Upper lobe of left lung (tissue), 6 donors: Measurements from ENCODE around the gene PCNX2. TPM values are rescaled to one million over a fixed set of nuclear protein-coding genes. Genes with fewer than 3 reads are reported as not detected.
"Not testable (repeated sequence)": the region's sequence is repeated elsewhere in the genome, so short reads cannot be mapped to it uniquely, and the experiment has no call there.

ENCODE experiments used
- ATAC-seq, 2 donors: fragments of 200-7000 bp; cut with Tn5 transposase; one replicate each; pipeline ENCODE4 v1.9.1; 2022; ENCODE audit warnings: mild to moderate bottlenecking in 2 of 2, moderate library complexity in 2 of 2; ENCODE audit not compliant: low FRiP score in 2 of 2
- DNase-seq, 2 donors: peaks; one replicate each; pipeline ENCODE4 v3.0.0-alpha.2; 2019 to 2020
- H3K27ac ChIP-seq, 4 donors: fragments of 200-600 bp; sonication (generic); one replicate each; pipeline ENCODE4 v1.5.1; 2016 to 2019
- H3K27me3 ChIP-seq, 4 donors: fragments of 200-600 bp; sonication (generic); one replicate each; pipeline ENCODE4 v1.5.1; 2017 to 2019
- H3K36me3 ChIP-seq, 4 donors: fragments of 200-600 bp; sonication (generic); one replicate each; pipeline ENCODE4 v1.5.1; 2016 to 2019
- H3K4me1 ChIP-seq, 4 donors: fragments of 200-600 bp; sonication (generic); one replicate each; pipeline ENCODE4 v1.5.1; 2018 to 2019
- H3K4me3 ChIP-seq, 4 donors: fragments of 200-600 bp; sonication (generic); one replicate each; pipeline ENCODE4 v1.5.1; 2017 to 2019; ENCODE audit warnings: mild to moderate bottlenecking in 2 of 4, moderate library complexity in 1 of 4
- H3K9me3 ChIP-seq, 4 donors: fragments of 200-600 bp; sonication (generic); one replicate each; pipeline ENCODE4 v1.5.1; 2018 to 2019
- EP300 ChIP-seq, 4 donors: sonication (generic); formaldehyde crosslinking; IDR thresholded peaks; one replicate each; pipeline ENCODE4 v1.5.1; 2017; ENCODE audit warnings: antibody characterized with exemption in 4 of 4, control low read depth in 2 of 4
- POLR2A ChIP-seq, 4 donors: fragments of 450-650 bp; IDR thresholded peaks; one replicate each; pipeline ENCODE4 v1.5.1; 2016 to 2017; ENCODE audit warnings: antibody characterized with exemption in 4 of 4, mild to moderate bottlenecking in 2 of 4
- POLR2AphosphoS5 ChIP-seq, 2 donors: sonication (generic); formaldehyde crosslinking; IDR thresholded peaks; one replicate each; pipeline ENCODE4 v1.5.1; 2017; ENCODE audit warnings: antibody characterized with exemption in 2 of 2
- WGBS, 2 donors: methylation state at CpG; one replicate each; pipeline ENCODE4 v1.1.5; 2017 to 2018; 5-methylcytosine and 5-hydroxymethylcytosine counted together
- total RNA-seq, 6 donors: library from RNA; depleted of rRNA in 4 of 6; stranded (reverse); fragments of >200 nt in 4 of 6; gene quantifications; one replicate each; pipeline versions ENCODE4 v1.1.0 to v1.2.1, GENCODE V29; 2016 to 2021
- TF ChIP-seq, protein P1 (sequence below), 6 experiments: fragments of 450-650 bp in 4 of 6; fragments of 200-600 bp in 2 of 6; sonication (generic) in 2 of 6; IDR thresholded peaks; one replicate each; pipeline ENCODE4 v1.5.1; 2016 to 2019; ENCODE audit warnings: antibody characterized with exemption in 6 of 6
- donor health status: DM: no; HTN: no; CAD: no; lungs with moderate emphysema.
- donor health status: DM: no; HTN: yes; CAD: no; lungs with severe emphysema.

PCNX2 gene
- total RNA-seq, 6 donors from 2014 or later, result 8.2 to 27.2 (median 14.5) TPM

DNA sequence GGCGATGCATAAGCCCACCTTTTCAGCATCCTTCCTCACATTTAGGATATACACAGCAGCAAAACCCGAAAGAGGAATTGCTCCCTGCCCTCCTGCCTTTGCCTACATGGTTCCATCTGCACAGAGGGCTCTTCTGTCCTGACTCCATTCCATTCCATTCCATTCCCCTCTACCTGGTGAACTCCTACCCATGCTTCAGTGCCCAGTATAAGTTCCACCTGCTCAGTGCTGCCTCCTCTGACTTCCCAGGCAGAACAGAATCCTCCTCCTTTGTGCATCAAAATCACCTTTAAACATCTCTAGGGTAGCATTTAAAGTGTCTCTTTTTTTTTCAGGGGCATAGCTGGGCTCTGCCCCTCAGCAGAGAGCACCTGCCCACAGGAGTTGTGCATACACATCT, 112.9 kb downstream of the PCNX2 start:
- ATAC-seq (no peak), DNase-seq (no peak)
- H3K4me1 ChIP-seq, result no peaks in the 10 kb centered on the region
- no peak overlapping the region for H3K27ac ChIP-seq
- peaks cover 0 to 3% (median under 1%) of the 10 kb centered on the region in 4 donors for H3K36me3 ChIP-seq
- WGBS, 2 donors, result 88 to 100% methylated on average over 2 of the region's 2 CpGs
- peaks cover 0 to 3% (median 1%) of the 10 kb centered on the region in 4 donors for H3K9me3 ChIP-seq
- TF ChIP-seq EP300 (IDR thresholded peaks at IDR 0.05) (no peak), POLR2A (IDR thresholded peaks at IDR 0.05) (no peak), POLR2AphosphoS5 (IDR thresholded peaks at IDR 0.05) (no peak)
- TF ChIP-seq, protein P1, sequence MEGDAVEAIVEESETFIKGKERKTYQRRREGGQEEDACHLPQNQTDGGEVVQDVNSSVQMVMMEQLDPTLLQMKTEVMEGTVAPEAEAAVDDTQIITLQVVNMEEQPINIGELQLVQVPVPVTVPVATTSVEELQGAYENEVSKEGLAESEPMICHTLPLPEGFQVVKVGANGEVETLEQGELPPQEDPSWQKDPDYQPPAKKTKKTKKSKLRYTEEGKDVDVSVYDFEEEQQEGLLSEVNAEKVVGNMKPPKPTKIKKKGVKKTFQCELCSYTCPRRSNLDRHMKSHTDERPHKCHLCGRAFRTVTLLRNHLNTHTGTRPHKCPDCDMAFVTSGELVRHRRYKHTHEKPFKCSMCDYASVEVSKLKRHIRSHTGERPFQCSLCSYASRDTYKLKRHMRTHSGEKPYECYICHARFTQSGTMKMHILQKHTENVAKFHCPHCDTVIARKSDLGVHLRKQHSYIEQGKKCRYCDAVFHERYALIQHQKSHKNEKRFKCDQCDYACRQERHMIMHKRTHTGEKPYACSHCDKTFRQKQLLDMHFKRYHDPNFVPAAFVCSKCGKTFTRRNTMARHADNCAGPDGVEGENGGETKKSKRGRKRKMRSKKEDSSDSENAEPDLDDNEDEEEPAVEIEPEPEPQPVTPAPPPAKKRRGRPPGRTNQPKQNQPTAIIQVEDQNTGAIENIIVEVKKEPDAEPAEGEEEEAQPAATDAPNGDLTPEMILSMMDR (IDR thresholded peaks at IDR 0.05), result no peak
- H3K4me3 ChIP-seq, result no peak overlapping the region
- no peaks in the 10 kb centered on the region for H3K27me3 ChIP-seq

DNA sequence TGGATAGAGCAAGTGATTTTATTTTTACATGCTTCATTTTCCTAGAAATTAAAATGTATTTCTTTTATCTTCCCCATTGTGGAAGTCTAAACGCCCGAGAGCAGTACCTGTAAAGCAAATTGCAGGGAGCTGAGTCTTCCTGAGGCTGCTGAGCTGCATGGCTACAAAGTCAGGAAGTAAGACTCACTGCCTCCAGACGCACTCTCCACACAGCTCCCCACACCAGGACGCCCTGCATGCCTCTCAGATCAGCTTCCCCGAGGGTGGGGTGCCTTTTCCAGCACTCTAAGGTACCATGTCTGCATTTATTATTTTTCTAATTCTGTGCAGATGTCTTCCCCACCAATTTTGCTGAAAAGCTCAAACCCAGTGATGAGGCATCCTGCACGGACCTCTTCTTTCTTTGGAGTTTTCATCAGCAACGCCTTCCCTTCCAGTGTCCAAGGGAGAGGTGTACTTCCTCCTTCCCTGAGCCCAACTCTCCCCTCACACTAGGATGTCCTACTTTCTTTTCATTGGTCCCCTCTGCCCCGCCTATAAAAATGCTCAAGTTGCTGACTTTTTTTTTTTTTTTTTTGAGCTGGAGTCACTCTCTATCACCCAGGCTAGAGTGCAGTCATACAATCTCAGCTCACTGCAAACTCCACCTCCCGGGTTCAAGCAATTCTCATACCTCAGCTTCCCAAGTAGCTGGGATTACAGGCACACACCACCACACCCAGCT, 114.7 kb downstream of the PCNX2 start:
- ATAC-seq (no peak), DNase-seq (no peak)
- 88 to 89% methylated on average over 9 of the region's 9 CpGs for WGBS, 2 donors
- peaks cover 0 to 6% (median 2%) of the 10 kb centered on the region in 4 donors for H3K36me3 ChIP-seq
- no peak overlapping the region for H3K27ac ChIP-seq
- TF ChIP-seq POLR2AphosphoS5 (IDR thresholded peaks at IDR 0.05) (no peak), EP300 (IDR thresholded peaks at IDR 0.05) (no peak), POLR2A (IDR thresholded peaks at IDR 0.05) (no peak)
- TF ChIP-seq, protein P1 (IDR thresholded peaks at IDR 0.05), result no peak
- no peaks in the 10 kb centered on the region for H3K4me1 ChIP-seq
- peaks cover 0 to 9% (median 6%) of the 10 kb centered on the region in 4 donors for H3K9me3 ChIP-seq
- H3K27me3 ChIP-seq, result no peaks in the 10 kb centered on the region
- no peak overlapping the region for H3K4me3 ChIP-seq

DNA sequence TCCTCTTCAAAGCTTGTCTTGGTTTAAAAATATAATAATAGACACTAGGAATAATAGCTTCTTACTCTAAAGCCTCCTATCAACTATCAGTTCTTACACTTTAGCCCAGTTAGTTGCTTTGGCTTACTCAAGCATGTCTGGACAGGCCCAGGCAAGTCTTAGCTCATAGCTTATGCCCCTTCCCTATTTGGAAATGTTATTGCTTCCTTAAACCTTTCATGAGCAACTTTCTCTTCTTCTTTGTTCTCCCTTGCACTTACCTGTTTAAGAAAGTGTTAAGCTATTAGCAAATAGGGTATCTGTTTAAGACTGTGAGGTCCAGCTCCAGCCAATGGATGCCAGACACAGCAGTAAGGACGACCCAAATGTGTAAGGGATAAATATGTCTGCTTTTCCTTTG, 115.9 kb downstream of the PCNX2 start:
- 85 to 96% methylated on average over 1 of the region's 1 CpG for WGBS, 2 donors
- not testable (repeated sequence) for DNase-seq, H3K4me3 ChIP-seq, H3K36me3 ChIP-seq, H3K4me1 ChIP-seq, H3K27me3 ChIP-seq, H3K9me3 ChIP-seq, H3K27ac ChIP-seq, ATAC-seq

DNA sequence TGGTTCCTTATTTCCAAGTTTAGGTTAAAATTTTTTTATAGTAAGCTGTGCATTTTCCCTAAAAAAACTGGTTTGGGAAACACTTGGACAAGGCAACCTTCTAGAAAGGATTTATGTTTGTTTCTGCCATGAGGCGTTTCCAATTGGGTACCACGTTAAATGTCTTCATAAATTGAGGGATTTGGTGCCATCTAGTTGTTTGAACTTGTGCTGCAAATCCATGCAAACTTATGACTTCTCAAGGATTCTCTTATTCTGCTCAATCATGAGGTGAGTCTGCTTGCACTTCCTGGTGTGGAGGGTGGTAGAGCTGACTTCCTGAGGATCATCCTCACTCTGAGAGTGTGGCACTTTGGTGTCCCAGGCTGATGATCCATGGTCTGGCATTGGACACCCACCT, 123.3 kb downstream of the PCNX2 start:
- Histone ChIP-seq H3K4me3 (no peak overlapping the region), H3K4me1 (no peaks in the 10 kb centered on the region), H3K27ac (no peak overlapping the region), H3K9me3 (peaks cover 0 to 5% (median under 1%) of the 10 kb centered on the region in 4 donors), H3K27me3 (no peaks in the 10 kb centered on the region), H3K36me3 (peaks cover 0 to 3% (median 0%) of the 10 kb centered on the region in 4 donors)
- WGBS, 2 donors, result 48% methylated on average over 2 of the region's 2 CpGs
- TF ChIP-seq POLR2A (IDR thresholded peaks at IDR 0.05) (no peak), EP300 (IDR thresholded peaks at IDR 0.05) (no peak), POLR2AphosphoS5 (IDR thresholded peaks at IDR 0.05) (no peak)
- TF ChIP-seq, protein P1 (IDR thresholded peaks at IDR 0.05), result peak in 3 of 6 experiments; percentile 13 to 39 (median 36)
- ATAC-seq (no peak), DNase-seq (no peak)

DNA sequence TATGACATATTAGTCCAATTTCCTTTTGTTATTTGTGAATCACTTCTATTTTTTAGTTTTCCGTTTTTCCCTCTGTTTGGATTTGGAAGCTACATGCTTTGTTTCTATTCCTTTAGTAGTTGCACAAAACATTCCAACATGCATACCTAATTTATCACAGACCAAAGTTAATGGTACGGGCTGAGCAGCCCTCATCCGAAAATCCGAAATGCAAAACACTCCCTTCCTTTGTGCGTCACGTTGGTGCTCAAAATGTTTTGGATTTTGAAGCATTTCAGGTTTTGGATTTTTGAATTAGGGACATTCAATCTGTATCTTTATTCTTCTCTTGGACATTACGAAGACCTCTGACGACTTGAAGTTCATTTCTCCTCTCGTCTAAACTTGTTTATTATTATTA, 124.8 kb downstream of the PCNX2 start:
- no peak overlapping the region for H3K27ac ChIP-seq
- no peaks in the 10 kb centered on the region for H3K27me3 ChIP-seq
- H3K4me3 ChIP-seq, result no peak overlapping the region
- no peaks in the 10 kb centered on the region for H3K4me1 ChIP-seq
- DNase-seq (no peak), ATAC-seq (no peak)
- peaks cover 0 to 3% (median 0%) of the 10 kb centered on the region in 4 donors for H3K9me3 ChIP-seq
- no peak for TF ChIP-seq POLR2AphosphoS5 (IDR thresholded peaks at IDR 0.05)
- H3K36me3 ChIP-seq, result no peaks in the 10 kb centered on the region
- WGBS, 2 donors, result 94 to 96% methylated on average over 9 of the region's 9 CpGs

DNA sequence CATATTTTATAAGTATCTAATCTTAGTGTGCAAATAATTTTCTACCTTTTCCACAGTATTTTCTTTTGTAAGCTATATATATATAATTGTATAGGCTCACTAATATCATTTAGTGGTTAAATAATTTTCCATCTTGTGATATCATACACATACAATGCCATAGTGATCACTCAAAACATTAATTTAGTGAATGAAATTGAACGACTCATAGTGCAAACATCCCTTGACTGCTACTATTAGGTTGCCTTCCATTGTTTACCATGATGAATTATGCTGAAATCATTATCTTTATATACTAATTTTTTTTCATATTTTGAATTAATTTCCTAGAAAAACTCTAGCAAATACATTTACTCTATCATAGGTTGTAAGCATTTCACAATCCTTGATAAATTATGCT, 127.1 kb downstream of the PCNX2 start:
- Histone ChIP-seq H3K27me3 (no peaks in the 10 kb centered on the region), H3K4me1 (no peaks in the 10 kb centered on the region), H3K27ac (no peak overlapping the region), H3K4me3 (no peak overlapping the region), H3K9me3 (peaks cover 0 to 3% (median 1%) of the 10 kb centered on the region in 4 donors), H3K36me3 (no peaks in the 10 kb centered on the region)
- 70 to 76% methylated on average over 1 of the region's 1 CpG for WGBS, 2 donors
- TF ChIP-seq POLR2AphosphoS5 (IDR thresholded peaks at IDR 0.05), result no peak
- TF ChIP-seq POLR2A (IDR thresholded peaks at IDR 0.05), result no peak
- no peak for TF ChIP-seq EP300 (IDR thresholded peaks at IDR 0.05)
- TF ChIP-seq, protein P1 (IDR thresholded peaks at IDR 0.05), result no peak
- ATAC-seq, result no peak
- DNase-seq, result no peak
